HFF-Myc (cell line): Measurements from ENCODE around the gene RARRES1.

Source experiments
- DNase-seq: peaks from one replicate; pipeline ENCODE4 v3.0.0-alpha.2; 2011; ENCODE audit warnings: low read depth; ENCODE audit errors: extremely low read depth
- H3K4me3 ChIP-seq: replicated peaks from 2 replicates; pipeline ENCODE4 v1.5.1; 2011; ENCODE audit warnings: low read depth, mild to moderate bottlenecking, control low read depth, low read length
- CTCF ChIP-seq: IDR thresholded peaks from 2 replicates; pipeline ENCODE4 v1.5.1; 2012; ENCODE audit warnings: mild to moderate bottlenecking, low read depth, low read length, control low read depth; ENCODE audit errors: missing control alignments

Gene RARRES1

GRCh38 chr3:158717576-158717975 lies 14.7 kb downstream of the RARRES1 start:
- DNase-seq, result no peak
- no peak overlapping the region for H3K4me3 ChIP-seq
- no peak for TF ChIP-seq CTCF

GRCh38 chr3:158713094-158713499 lies 19.2 kb downstream of the RARRES1 start:
- no peak for TF ChIP-seq CTCF
- no peak for DNase-seq
- H3K4me3 ChIP-seq, result no peak overlapping the region

- no peak for DNase-seq
- no peak for TF ChIP-seq CTCF
These were observed 19.8 kb downstream of the RARRES1 start for GRCh38 chr3:158712443-158712842.

GRCh38 chr3:158711886-158712285 lies 20.4 kb downstream of the RARRES1 start:
- H3K4me3 ChIP-seq, result no peak overlapping the region
- DNase-seq, result peak; percentile 81
- TF ChIP-seq CTCF, result no peak

More at GRCh38 chr3:158712443-158712842, 19.8 kb downstream of the RARRES1 start:
- no peak overlapping the region for H3K4me3 ChIP-seq

GRCh38 chr3:158710601-158711000 lies 21.7 kb downstream of the RARRES1 start:
- TF ChIP-seq CTCF, result no peak
- H3K4me3 ChIP-seq, result no peak overlapping the region
- DNase-seq, result no peak

GRCh38 chr3:158709666-158710083 lies 22.6 kb downstream of the RARRES1 start:
- no peak overlapping the region for H3K4me3 ChIP-seq
- peak; percentile 89 for DNase-seq
- TF ChIP-seq CTCF, result no peak

GRCh38 chr3:158703566-158703965 lies 28.7 kb downstream of the RARRES1 start:
- no peak overlapping the region for H3K4me3 ChIP-seq
- DNase-seq, result no peak
- TF ChIP-seq CTCF, result no peak
